ENCODE data around the gene PRDM2.

The PRDM2 gene

GRCh38 chr1:13766592-13767564 lies 66.9 kb downstream of the PRDM2 start:
- DNase-seq (ENCODE audit: extremely low spot score), result no peak
- POLR2A ChIA-PET, result no interaction called here
- CTCF ChIA-PET, result no interaction called here
- TF ChIP-seq HDGF (IDR thresholded peaks at IDR 0.05; ENCODE audit: borderline replicate concordance) (no peak), BHLHE40 (IDR thresholded peaks at IDR 0.05; ENCODE audit: borderline replicate concordance) (no peak), FOXM1 (IDR thresholded peaks at IDR 0.05; ENCODE audit: borderline replicate concordance) (no peak), ZNF384 (IDR thresholded peaks at IDR 0.05) (no peak), LEF1 (IDR thresholded peaks at IDR 0.05; ENCODE audit: borderline replicate concordance) (no peak), FOXA1 (IDR thresholded peaks at IDR 0.05) (no peak), ELF4 (IDR thresholded peaks at IDR 0.05) (no peak), L3MBTL2 (conservative IDR thresholded peaks at IDR 0.05) (no peak), SUZ12 (IDR thresholded peaks at IDR 0.05) (no peak), PKNOX1 (IDR thresholded peaks at IDR 0.05) (no peak), NFRKB (IDR thresholded peaks at IDR 0.05) (no peak), TARDBP (IDR thresholded peaks at IDR 0.05) (no peak), SP1 (IDR thresholded peaks at IDR 0.05) (no peak), CTBP1 (IDR thresholded peaks at IDR 0.05; ENCODE audit: borderline replicate concordance) (no peak), FOXK2 (IDR thresholded peaks at IDR 0.05) (no peak), ARNT (IDR thresholded peaks at IDR 0.05) (no peak)

- DNase-seq (ENCODE audit: extremely low spot score), result no peak
- TF ChIP-seq SP1 (IDR thresholded peaks at IDR 0.05) (no peak), SUZ12 (IDR thresholded peaks at IDR 0.05) (no peak)
- CTCF ChIA-PET, result no interaction called here
- POLR2A ChIA-PET, result no interaction called here
Observed at GRCh38 chr1:13769212-13769611, 69.2 kb downstream of the PRDM2 start.

DNA sequence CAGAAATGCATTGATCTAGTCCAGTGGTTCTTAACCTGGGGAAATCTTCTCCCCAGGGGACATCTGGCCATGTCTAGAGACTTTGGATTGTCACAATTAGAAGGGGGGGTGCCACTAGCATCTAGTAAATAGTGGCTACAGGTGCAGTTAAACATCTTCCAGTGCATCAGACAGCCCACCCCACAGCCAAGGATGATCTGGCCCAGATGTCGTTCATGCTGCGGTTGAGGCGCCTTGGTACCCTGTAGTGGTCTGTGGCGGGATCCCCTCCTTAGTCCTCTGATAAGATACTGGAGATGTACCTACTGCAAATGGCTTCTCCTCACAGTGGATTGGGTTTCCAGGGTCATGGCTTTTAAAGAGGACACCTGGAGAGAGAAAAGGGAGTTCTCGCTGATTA lies 69.8 kb downstream of the PRDM2 start:
- ChIA-PET CTCF (no interaction called here), POLR2A (no interaction called here)
- TF ChIP-seq L3MBTL2 (conservative IDR thresholded peaks at IDR 0.05), result no peak
- no peak for TF ChIP-seq HDGF (IDR thresholded peaks at IDR 0.05; ENCODE audit: borderline replicate concordance)
- no peak for TF ChIP-seq SUZ12 (IDR thresholded peaks at IDR 0.05)
- no peak for TF ChIP-seq TARDBP (IDR thresholded peaks at IDR 0.05)
- no peak for TF ChIP-seq ELF4 (IDR thresholded peaks at IDR 0.05)
- TF ChIP-seq BHLHE40 (IDR thresholded peaks at IDR 0.05; ENCODE audit: borderline replicate concordance), result no peak
- no peak for TF ChIP-seq FOXM1 (IDR thresholded peaks at IDR 0.05; ENCODE audit: borderline replicate concordance)
- no peak for TF ChIP-seq LEF1 (IDR thresholded peaks at IDR 0.05; ENCODE audit: borderline replicate concordance)
- no peak for TF ChIP-seq SP1 (IDR thresholded peaks at IDR 0.05)
- no peak for TF ChIP-seq PKNOX1 (IDR thresholded peaks at IDR 0.05)
- TF ChIP-seq FOXA1 (IDR thresholded peaks at IDR 0.05), result no peak
- TF ChIP-seq FOXK2 (IDR thresholded peaks at IDR 0.05), result no peak
- no peak for TF ChIP-seq ARNT (IDR thresholded peaks at IDR 0.05)
- no peak for TF ChIP-seq NFRKB (IDR thresholded peaks at IDR 0.05)
- no peak for TF ChIP-seq CTBP1 (IDR thresholded peaks at IDR 0.05; ENCODE audit: borderline replicate concordance)
- TF ChIP-seq ZNF384 (IDR thresholded peaks at IDR 0.05), result no peak
- no peak for DNase-seq (ENCODE audit: extremely low spot score)

- TF ChIP-seq PKNOX1 (IDR thresholded peaks at IDR 0.05), result no peak
- no peak for TF ChIP-seq FOXM1 (IDR thresholded peaks at IDR 0.05; ENCODE audit: borderline replicate concordance)
- TF ChIP-seq NFRKB (IDR thresholded peaks at IDR 0.05), result no peak
- TF ChIP-seq SUZ12 (IDR thresholded peaks at IDR 0.05), result no peak
- no peak for TF ChIP-seq CTBP1 (IDR thresholded peaks at IDR 0.05; ENCODE audit: borderline replicate concordance)
- TF ChIP-seq ARNT (IDR thresholded peaks at IDR 0.05), result no peak
- ChIA-PET CTCF (no interaction called here), POLR2A (no interaction called here)
- DNase-seq (ENCODE audit: extremely low spot score), result no peak
Observed at GRCh38 chr1:13770743-13771142, 70.8 kb downstream of the PRDM2 start.

DNA sequence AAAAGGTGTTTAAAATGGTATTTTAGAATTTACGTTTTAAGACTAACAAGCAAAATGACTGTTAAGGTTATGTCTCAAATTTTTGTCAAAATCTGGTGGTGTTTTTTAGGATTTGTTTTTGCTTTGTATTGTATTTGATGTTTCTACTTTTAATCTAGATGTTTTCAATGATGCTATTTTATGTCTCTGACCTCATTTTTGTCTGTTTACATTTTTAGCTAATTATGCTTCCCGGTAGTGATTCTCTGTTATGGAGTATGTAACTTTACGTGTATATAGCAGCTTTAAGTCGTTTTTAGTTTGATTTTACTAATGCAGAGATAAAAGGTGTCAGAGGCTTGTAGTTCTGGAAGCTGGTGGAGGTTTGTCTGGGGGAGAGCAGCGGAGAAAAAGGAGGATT lies 71.8 kb downstream of the PRDM2 start:
- no peak for DNase-seq (ENCODE audit: extremely low spot score)
- POLR2A ChIA-PET, result no interaction called here
- TF ChIP-seq NFRKB (IDR thresholded peaks at IDR 0.05) (no peak), LEF1 (IDR thresholded peaks at IDR 0.05; ENCODE audit: borderline replicate concordance) (no peak), ARNT (IDR thresholded peaks at IDR 0.05) (no peak), FOXK2 (IDR thresholded peaks at IDR 0.05) (no peak), CTBP1 (IDR thresholded peaks at IDR 0.05; ENCODE audit: borderline replicate concordance) (no peak)
- CTCF ChIA-PET, result no interaction called here

GRCh38 chr1:13772271-13772670 lies 72.3 kb downstream of the PRDM2 start:
- TF ChIP-seq FOXM1 (IDR thresholded peaks at IDR 0.05; ENCODE audit: borderline replicate concordance) (no peak), L3MBTL2 (conservative IDR thresholded peaks at IDR 0.05) (no peak), SUZ12 (IDR thresholded peaks at IDR 0.05) (no peak), ELF4 (IDR thresholded peaks at IDR 0.05) (no peak), CTBP1 (IDR thresholded peaks at IDR 0.05; ENCODE audit: borderline replicate concordance) (no peak), SP1 (IDR thresholded peaks at IDR 0.05) (no peak), ZNF384 (IDR thresholded peaks at IDR 0.05) (no peak), HDGF (IDR thresholded peaks at IDR 0.05; ENCODE audit: borderline replicate concordance) (no peak), FOXA1 (IDR thresholded peaks at IDR 0.05) (no peak), TARDBP (IDR thresholded peaks at IDR 0.05) (no peak), BHLHE40 (IDR thresholded peaks at IDR 0.05; ENCODE audit: borderline replicate concordance) (no peak), NFRKB (IDR thresholded peaks at IDR 0.05) (no peak), LEF1 (IDR thresholded peaks at IDR 0.05; ENCODE audit: borderline replicate concordance) (no peak), FOXK2 (IDR thresholded peaks at IDR 0.05) (no peak), ARNT (IDR thresholded peaks at IDR 0.05) (no peak), PKNOX1 (IDR thresholded peaks at IDR 0.05) (no peak)
- no peak for DNase-seq (ENCODE audit: extremely low spot score)
- ChIA-PET CTCF (no interaction called here), POLR2A (no interaction called here)
